GM12891 (cell line): Measurements from ENCODE around the gene SCYL3.

Experiments
- POLR2A ChIP-seq: IDR thresholded peaks from 2 replicates; pipeline ENCODE4 v1.6.1; 2011; ENCODE audit warnings: low read depth, low read length, control low read depth
- POLR2AphosphoS5 ChIP-seq: IDR thresholded peaks from 2 replicates; pipeline ENCODE4 v1.6.1; 2011; ENCODE audit warnings: low read depth, low read length, control low read depth
- SPI1 ChIP-seq: IDR thresholded peaks from 2 replicates; pipeline ENCODE4 v1.6.1; 2011; ENCODE audit warnings: low read depth, low read length, control low read depth
- TAF1 ChIP-seq: IDR thresholded peaks from 2 replicates; pipeline ENCODE4 v1.6.1; 2011; ENCODE audit warnings: low read depth, low read length, control low read depth

DNA sequence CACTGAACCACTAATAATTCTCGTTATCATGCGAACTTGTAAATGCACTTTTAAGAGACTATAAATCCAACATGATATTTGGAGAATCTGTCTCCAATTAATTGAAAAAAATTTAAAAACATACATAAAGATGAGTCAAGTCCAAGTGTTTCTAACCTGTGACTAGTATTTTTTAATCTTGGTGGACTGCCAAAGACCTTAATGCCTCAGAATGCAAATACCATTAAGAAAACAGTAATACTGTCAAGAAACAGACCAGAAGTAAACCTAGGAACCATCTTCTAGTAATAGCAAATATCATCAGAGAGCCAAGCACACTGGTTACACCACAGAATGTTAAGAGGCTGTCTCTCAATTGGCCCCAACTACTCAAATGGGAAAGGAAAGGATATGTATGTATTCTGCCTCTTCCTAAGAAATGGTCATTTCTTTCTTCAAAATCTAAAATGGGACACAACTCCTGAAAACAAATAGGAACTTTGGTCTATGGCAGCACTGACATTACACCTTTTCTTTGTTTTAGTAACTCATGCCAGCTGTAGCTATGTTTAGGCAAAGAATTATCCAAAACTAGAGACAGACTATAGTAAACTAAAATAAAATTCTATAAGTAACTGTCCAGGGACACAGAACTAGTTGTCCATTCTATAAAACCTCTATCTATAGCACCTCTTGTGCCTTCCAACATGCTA, 15.8 kb downstream of the SCYL3 start:
- no peak for TF ChIP-seq TAF1
- no peak for TF ChIP-seq POLR2A
- TF ChIP-seq POLR2AphosphoS5, result no peak
- TF ChIP-seq SPI1, result no peak
